HG02885 (cell line): ENCODE data around the gene CD58.

Experiments
- ATAC-seq: cut with Tn5 transposase; IDR thresholded peaks from one replicate; pipeline ENCODE4 v1.9.1; 2021; ENCODE audit warnings: mild to moderate bottlenecking; ENCODE audit not compliant: unreplicated experiment, poor library complexity

Gene CD58

DNA sequence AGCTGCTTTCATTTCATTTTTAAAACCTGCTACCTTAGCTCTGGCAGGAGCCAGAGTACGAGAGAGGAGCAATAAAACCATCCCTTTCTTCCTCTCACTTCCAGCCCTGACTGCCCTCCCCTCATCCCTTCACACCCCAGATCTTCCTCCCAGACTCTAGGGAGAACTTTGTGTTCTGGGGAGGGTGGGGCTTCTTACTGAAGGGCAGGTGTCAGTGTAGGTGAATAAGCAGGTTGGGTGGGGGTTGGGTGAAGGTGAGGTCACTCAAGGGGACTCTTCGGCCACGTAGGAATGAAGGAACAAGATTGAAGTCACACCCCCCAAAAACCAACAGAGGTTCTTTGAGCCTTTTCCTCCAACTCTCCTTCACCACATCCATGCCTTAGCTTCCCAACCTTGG, 88.9 kb downstream of the CD58 start:
- ATAC-seq, result no peak

DNA sequence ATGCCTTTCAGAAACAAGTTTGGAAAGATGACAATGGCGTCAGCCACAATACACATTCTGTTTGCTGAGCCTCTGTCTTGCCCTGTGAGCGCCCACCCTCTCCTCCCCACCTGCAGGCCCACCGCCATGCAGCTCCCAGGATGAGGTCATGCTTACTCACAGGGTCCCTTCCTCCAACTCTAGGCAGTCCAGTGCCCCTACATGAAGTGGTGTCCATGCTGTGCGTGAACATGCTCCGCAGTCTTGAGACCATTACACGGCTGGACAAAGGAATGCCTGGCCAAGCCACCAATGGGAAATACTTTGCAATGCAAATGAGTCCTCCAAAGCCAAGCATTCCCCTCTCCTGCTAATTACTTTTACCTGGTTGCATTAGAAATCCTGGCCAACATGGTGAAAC, 92.2 kb downstream of the CD58 start:
- ATAC-seq, result no peak

DNA sequence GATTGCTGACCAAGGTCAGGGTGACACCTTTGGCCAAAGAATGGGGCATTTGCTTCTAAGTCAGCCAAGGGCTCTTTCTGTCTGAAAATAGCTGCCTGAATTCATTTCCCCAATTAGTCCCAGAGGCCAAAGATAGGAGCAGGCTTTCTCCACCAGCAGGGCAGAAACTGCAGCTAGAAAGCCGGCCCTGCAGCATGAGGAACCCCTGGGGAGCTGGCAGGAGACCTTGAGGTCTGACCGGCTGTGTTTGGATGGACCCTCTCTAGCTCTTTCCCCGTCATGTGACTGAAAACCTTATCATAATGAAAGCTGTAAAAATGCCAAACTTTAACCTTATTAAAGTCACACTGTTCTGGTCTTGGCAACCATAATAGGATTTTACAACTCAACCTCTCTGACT, 93.4 kb downstream of the CD58 start:
- no peak for ATAC-seq

DNA sequence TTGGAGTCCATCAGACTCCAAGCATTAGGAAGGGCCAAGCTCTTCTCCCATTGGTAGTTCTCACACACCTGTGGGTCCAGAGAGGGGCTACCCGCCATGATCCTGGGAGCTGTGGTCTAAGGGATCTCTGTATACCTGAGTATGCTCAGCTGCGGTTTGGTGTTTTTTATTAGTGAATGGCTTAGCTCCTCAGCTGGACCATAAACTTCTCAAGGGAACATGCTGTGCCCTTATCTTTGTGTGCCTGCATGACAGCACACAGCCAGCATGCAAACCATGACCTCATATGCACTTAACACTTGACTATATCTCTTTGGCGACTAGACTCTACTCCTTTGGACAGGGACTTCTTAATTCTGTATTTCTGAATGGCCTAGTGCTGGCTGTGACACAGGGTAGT, 94.5 kb downstream of the CD58 start:
- ATAC-seq, result no peak

DNA sequence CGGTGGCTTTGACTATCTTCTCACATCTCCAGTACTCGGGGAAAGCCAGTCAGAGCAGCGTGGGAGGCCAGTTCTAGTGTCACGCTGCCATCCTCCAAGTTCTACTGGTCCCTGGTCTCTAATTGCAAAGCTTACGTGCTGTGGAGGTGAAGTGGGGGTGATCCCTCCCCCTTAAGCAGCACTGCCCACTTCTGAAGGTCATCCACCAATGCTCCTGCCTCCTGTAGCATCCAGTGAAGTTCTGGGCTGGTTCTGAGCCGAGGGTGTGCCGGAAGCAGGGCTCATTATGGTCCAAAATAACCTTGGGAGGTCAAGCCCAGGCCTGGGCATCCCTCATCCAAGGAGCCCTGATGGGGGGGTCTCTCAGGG, 95.0 kb downstream of the CD58 start:
- no peak for ATAC-seq

DNA sequence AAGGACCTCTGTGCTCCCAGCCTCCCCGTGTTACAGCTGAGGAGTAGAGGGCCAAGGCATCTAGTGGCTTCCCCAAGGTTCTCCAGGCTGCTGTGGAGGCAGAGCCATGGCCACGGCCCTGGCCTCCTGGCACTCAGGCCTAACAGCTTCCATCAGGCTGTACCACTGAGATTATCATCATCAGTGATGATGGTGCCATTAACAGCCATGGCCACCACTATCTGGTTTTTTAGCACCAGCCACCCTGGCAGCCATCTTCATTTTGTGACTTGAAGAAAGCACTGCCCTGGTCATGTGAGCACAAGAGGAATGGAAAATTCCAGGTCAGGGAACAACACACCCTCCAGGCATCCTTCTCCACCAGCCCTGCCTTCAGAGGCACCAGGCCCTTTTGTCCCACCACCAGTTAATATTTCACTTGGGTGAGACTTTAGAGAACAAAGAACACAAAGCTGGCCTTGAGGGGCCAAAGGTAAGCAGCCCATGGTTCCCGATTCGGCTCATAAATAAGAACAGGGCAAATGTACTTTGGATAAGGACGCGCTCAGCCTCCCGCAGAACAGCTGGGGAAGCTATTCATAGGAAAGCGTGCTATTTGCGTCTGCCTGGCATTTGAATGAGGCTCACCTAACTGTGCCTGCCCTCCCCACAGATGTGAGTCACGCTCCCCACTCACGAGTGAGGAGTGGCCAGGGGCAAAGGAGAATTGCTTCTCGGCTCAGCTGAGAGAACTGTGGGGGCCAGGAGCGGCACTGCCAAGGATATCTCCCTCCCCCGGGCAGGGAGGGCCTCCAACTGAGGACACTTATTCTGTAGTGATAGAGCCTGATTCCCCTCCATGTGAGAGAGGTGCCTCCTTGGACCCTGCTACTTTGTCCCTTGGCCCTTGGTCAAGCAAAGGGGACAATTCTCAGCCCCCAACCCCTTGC, 95.6 kb downstream of the CD58 start:
- no peak for ATAC-seq

DNA sequence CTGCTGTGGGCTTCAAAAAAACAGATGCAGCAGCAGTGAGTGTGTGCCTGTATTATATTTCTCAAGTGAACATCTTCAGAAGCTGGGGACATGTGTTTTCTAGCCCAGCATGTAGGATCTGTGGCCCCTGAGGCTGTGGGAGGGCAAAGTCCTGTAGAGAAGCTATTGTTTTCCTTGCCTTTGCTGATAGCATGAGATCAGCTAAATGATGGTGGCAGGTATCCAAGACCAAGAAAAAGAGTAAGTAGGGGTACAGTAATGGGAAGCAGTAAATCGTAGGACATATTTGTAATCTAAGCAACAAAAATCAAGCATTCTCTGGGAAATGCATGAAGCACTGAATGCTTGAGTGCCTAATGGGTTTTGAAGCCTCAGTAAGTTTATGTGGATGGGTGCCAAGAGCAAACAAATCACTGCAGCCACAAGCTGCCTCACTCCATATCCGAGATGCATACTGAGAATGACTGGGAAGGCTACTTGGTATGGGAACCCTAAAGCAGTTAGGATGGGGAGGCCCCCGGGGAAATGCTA, 98.3 kb downstream of the CD58 start:
- ATAC-seq, result no peak

DNA sequence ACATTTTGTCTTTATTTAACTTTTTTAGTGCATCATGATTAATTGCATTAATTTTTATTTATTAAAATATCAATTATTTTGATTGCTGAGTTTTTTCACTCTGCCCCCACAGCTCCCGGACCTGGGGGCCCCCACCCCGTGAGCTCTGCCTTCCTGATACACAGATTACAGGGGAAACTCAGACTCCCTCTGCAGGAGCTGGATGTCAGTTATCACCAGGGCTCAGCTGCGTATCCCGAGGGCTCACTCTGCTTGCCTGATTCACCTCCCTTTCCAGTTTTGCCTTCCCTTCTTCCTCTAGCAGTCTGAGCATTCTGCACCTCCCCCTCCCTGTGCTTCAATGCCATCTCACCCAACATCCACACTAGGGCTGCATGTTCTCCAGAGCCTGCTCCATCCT, 99.6 kb downstream of the CD58 start:
- no peak for ATAC-seq

DNA sequence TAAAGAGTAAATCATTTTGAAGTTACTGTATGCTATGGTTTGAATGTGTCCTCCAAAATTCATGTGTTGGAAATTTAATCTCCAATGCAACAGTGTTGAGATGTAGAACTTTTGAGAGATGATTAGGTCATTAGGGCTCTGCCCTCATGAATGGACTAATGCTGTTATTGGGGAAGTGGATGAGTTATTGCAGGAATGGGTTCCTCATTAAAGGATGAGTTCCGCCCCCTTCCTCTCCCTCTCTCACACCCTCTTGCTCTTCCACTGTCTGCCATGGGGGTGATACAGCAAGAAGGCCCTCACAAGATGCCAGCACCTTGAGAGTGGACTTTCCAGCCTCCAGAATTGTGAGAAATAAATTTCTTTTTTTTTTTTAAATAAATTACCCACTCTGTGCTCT, 100.2 kb downstream of the CD58 start:
- ATAC-seq, result no peak

DNA sequence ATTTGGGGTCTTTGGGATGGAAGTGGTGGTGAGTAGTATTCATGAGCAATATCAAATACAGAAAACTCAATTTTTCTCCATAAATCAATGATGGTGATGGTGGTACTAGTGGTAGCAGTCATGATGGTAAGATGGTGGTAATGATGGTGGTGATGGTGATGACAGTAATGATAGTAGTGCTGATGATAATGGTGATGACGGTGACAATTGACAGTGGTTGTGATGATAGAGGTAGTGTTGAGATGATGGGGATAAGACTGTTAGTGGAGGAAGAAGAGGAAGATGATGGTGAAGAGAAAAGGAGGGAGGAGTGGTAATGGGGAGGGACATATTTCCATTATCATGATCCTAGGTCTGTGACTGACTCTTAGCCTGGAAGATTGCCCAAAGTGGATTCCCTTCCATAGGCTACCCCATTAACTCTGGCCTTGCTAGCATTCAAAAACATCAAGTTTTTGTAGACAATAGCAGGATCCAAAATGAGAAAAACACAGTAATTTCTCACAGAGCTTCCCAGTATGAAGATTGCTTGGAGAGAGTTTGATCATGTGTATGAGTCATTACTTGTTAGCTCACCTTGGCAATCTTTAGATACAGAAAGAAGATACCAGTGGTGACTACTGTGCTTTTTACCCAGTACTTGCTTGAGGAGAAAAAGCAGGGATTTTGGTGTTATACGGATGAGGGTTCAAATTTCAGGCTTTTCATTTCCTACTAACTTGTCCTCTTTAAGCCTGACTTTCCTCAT, 103.8 kb downstream of the CD58 start:
- no peak for ATAC-seq

DNA sequence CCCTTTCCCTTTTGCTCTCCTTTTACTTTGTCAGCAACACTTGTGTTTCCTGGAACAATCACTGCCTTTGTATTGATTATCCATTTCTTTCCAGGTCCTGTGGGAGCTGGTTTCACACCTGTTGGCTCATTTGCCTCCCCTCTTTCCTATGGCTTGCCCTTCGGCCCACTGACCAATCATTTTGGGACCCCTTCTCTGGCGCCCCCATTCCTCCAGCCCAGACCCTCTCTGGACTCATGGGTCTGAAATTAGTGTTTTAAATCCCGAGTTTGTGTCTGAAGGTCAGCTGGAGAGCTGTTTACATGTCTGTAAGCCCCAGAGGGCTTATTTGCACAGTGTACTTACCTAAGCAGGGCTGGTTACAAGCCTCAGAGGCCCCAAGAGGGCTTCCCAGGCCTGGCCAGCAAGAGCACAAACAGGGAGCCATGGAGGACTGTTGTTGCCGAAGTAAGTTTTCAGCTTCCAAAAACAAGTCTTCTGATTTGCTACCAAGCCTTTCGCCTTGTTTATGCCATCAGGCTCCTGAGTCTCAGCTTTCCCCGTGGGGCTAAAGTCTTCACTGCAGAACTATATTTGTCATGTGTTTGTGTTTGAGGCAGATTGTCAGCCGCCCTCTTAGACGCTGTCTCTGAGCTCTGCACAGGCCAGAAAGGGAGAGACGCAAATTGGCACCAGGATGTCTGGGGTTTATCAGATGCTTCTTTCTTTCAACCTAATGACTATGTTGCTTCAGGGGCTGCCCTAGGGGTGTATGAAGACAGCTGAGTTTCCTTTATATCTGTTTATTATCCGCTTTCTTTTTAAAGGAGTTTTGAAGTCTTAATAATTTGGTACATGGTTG, 104.8 kb downstream of the CD58 start:
- no peak for ATAC-seq

DNA sequence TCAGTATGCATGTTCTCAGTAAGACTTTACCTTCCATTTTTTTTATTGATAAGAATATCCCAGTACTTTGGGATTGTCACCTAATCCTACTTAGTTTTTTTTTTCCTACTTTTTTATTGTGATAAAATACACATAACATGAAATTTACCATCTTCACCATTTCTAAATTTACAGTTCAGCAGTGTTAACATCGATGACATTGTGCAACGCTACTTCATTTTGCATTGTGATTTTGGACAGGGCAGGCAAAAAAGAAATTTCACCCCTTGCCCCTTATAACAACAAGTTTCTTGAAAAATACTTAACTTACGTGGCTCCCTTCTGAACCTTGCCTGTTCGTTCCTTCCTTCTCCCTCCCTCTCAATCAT, 105.4 kb downstream of the CD58 start:
- no peak for ATAC-seq
